Esophagus muscularis mucosa (tissue), 4 donors: ENCODE results near the gene LRFN3. TPM values are rescaled to one million over a fixed set of nuclear protein-coding genes. Genes with fewer than 3 reads are reported as not detected.
"Not testable (repeated sequence)": the region's sequence is repeated elsewhere in the genome, so short reads cannot be mapped to it uniquely, and the experiment has no call there.

Experiments
- DNase-seq: peaks from one replicate; pipeline ENCODE4 v3.0.0-alpha.2; 2017; ENCODE audit errors: extremely low spot score
- H3K27ac ChIP-seq, 4 donors: fragments of 200-600 bp; sonication (generic); replicated peaks in 1 of 4; 1 replicate in 3 of 4; 2 replicates in 1 of 4; pipeline ENCODE4 v1.5.1; 2016 to 2019; ENCODE audit warnings: mild to moderate bottlenecking in 1 of 4
- H3K27me3 ChIP-seq, 4 donors: fragments of 200-600 bp; sonication (generic); one replicate each; pipeline versions ENCODE4 v1.5.1 to v1.6.0; 2016 to 2019
- H3K36me3 ChIP-seq, 4 donors: fragments of 200-600 bp; sonication (generic); one replicate each; pipeline ENCODE4 v1.5.1; 2016 to 2019
- H3K4me1 ChIP-seq, 4 donors: fragments of 200-600 bp; sonication (generic); one replicate each; pipeline ENCODE4 v1.5.1; 2016 to 2019
- H3K4me3 ChIP-seq, 4 donors: fragments of 200-600 bp; sonication (generic); 1 replicate in 2 of 4; 2 replicates in 2 of 4; pipeline ENCODE4 v1.5.1; 2016 to 2019; ENCODE audit warnings: mild to moderate bottlenecking in 4 of 4, moderate library complexity in 1 of 4
- H3K9me3 ChIP-seq, 4 donors: fragments of 200-600 bp; sonication (generic); 1 replicate in 3 of 4; 2 replicates in 1 of 4; pipeline ENCODE4 v1.5.1; 2016 to 2019
- CTCF ChIP-seq, 3 experiments: fragments of 200-600 bp in 2 of 3; fragments of 450-650 bp in 1 of 3; sonication (generic) in 2 of 3; IDR thresholded peaks; one replicate each; pipeline ENCODE4 v1.5.1; 2017 to 2019; ENCODE audit warnings: antibody characterized with exemption in 3 of 3, mild to moderate bottlenecking in 2 of 3, moderate library complexity in 1 of 3
- EP300 ChIP-seq: sonication (generic); formaldehyde crosslinking; IDR thresholded peaks from one replicate; pipeline ENCODE4 v1.6.1; 2017; ENCODE audit warnings: antibody characterized with exemption
- POLR2A ChIP-seq: fragments of 450-650 bp; IDR thresholded peaks from one replicate; pipeline ENCODE4 v1.6.1; 2017; ENCODE audit warnings: antibody characterized with exemption, moderate library complexity, mild to moderate bottlenecking, low read depth
- POLR2AphosphoS5 ChIP-seq, 2 donors: sonication (generic); formaldehyde crosslinking; IDR thresholded peaks; one replicate each; pipeline ENCODE4 v1.6.1; 2017; ENCODE audit warnings: antibody characterized with exemption in 2 of 2
- WGBS: methylation state at CpG from one replicate; pipeline ENCODE4 v1.1.5; 2018; 5-methylcytosine and 5-hydroxymethylcytosine counted together
- intact Hi-C: fragments of 100-400 bp; cut with DNase I; formaldehyde crosslinking; loops from one replicate; pipeline ENCODE4 v1.15.1; 2023
- total RNA-seq, 4 donors: library from RNA; depleted of rRNA; stranded (reverse); fragments of >200 nt; gene quantifications; one replicate each; pipeline versions ENCODE4 v1.1.0 to v1.2.1, GENCODE V29; 2016

The LRFN3 gene
- total RNA-seq, 4 donors from 2014 or later: 7.5 to 22.6 (median 15.3) TPM

- Histone ChIP-seq H3K4me1 (no peaks in the 10 kb centered on the region), H3K27me3 (peaks cover 0 to 65% (median 0%) of the 10 kb centered on the region in 4 donors), H3K36me3 (no peaks in the 10 kb centered on the region), H3K27ac (no peak overlapping the region), H3K4me3 (no peak overlapping the region), H3K9me3 (no peaks in the 10 kb centered on the region)
- intact Hi-C loops: no loop called here
- 57% methylated on average over 9 of the region's 14 CpGs for WGBS
- TF ChIP-seq POLR2A (no peak), EP300 (no peak), CTCF (IDR thresholded peaks at IDR 0.05) (no peak)
- no peak for DNase-seq
Measured at GRCh38 chr19:35977446-35978222, 41.5 kb downstream of the LRFN3 start.

- peaks cover 0 to 71% (median 0%) of the 10 kb centered on the region in 4 donors for H3K27me3 ChIP-seq
- H3K4me1 ChIP-seq: no peaks in the 10 kb centered on the region
- no peak for DNase-seq
- H3K4me3 ChIP-seq: no peak overlapping the region
- H3K36me3 ChIP-seq: no peaks in the 10 kb centered on the region
- WGBS: 48% methylated on average over 5 of the region's 5 CpGs
- intact Hi-C loops: no loop called here
- no peak overlapping the region for H3K27ac ChIP-seq
- H3K9me3 ChIP-seq: no peaks in the 10 kb centered on the region
- TF ChIP-seq POLR2A: no peak
Measured at GRCh38 chr19:35978271-35978670, 42.1 kb downstream of the LRFN3 start.

- intact Hi-C loops: no loop called here
- H3K9me3 ChIP-seq: no peaks in the 10 kb centered on the region
- H3K36me3 ChIP-seq: no peaks in the 10 kb centered on the region
- H3K4me3 ChIP-seq: no peak overlapping the region
- peaks cover 0 to 78% (median 0%) of the 10 kb centered on the region in 4 donors for H3K27me3 ChIP-seq
- no peak overlapping the region for H3K27ac ChIP-seq
- DNase-seq: no peak
- TF ChIP-seq EP300: no peak
- TF ChIP-seq CTCF (IDR thresholded peaks at IDR 0.05): no peak
- no peak for TF ChIP-seq POLR2AphosphoS5 (IDR thresholded peaks at IDR 0.05)
- H3K4me1 ChIP-seq: no peaks in the 10 kb centered on the region
- WGBS: 65% methylated on average over 20 of the region's 20 CpGs
Measured at GRCh38 chr19:35978832-35979365, 42.7 kb downstream of the LRFN3 start.

DNA sequence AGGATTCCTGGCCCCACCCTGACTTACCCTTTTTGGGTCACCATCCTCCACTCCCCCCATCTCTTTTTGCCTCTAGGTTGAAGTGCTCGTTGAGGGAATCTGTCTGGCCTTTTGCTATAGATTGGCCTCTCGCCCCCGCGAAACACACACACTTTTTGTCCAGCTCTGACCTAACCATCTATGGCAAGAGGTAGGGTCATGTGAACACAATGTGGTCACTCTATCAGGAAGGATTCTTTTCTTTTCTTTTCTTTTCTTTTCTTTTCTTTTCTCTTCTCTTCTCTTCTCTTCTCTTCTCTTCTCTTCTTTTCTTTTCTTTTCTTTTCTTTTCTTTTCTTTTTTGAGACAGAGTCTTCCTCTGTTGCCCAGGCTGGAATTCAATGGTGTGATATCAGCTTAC lies 44.8 kb downstream of the LRFN3 start:
- DNase-seq, intact Hi-C loops: not testable (repeated sequence)
- 75% methylated on average over 4 of the region's 4 CpGs for WGBS

DNA sequence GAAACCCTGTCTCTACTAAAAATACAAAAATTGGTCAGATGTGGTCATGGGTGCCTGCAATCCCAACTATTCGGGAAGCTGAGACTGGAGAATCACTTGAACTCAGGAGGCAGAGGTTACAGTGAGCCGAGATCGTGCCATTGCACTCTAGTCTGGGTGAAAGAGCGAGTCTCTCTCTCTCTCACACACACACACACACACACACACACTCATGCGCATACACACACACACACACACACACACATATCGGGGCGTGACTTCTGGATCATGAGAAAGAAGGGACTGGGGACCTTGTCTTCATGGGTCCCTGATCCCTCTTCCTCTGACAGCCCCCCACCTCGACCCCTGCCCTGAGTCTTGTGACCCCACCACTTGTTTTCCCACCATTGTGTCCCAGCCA lies 47.0 kb downstream of the LRFN3 start:
- TF ChIP-seq POLR2AphosphoS5 (IDR thresholded peaks at IDR 0.05) (no peak), CTCF (IDR thresholded peaks at IDR 0.05) (no peak), EP300 (no peak), POLR2A (no peak)
- WGBS: 71% methylated on average over 8 of the region's 8 CpGs
- intact Hi-C loops: no loop called here
- Histone ChIP-seq H3K27me3 (peaks cover 2 to 87% (median 13%) of the 10 kb centered on the region in 4 donors), H3K4me1 (peaks cover 6 to 12% (median 10%) of the 10 kb centered on the region in 4 donors), H3K9me3 (no peaks in the 10 kb centered on the region), H3K27ac (no peak overlapping the region), H3K4me3 (no peak overlapping the region), H3K36me3 (no peaks in the 10 kb centered on the region)
- DNase-seq: no peak

More for the DNA sequence above, 44.8 kb downstream of the LRFN3 start:
- H3K27me3 ChIP-seq: peaks cover 0 to 86% (median 2%) of the 10 kb centered on the region in 4 donors
- H3K36me3 ChIP-seq, H3K27ac ChIP-seq, H3K4me3 ChIP-seq, H3K9me3 ChIP-seq, H3K4me1 ChIP-seq: not testable (repeated sequence)
